AG04450 (cell line): ENCODE data around the gene PRPSAP1. TPM values are rescaled to one million over a fixed set of nuclear protein-coding genes. Genes with fewer than 3 reads are reported as not detected.

ENCODE experiments used
- CTCF ChIA-PET: fragments of 300-600, 350-600 bp; formaldehyde crosslinking; extraction: SDS; loops from one replicate; lab custom pipeline; 2022; ENCODE audit warnings: antibody characterized with exemption, inconsistent platforms; lab: Charles Lee
- POLR2A ChIA-PET: fragments of 350-600 bp; formaldehyde crosslinking; extraction: SDS; loops from one replicate; lab custom pipeline; 2021; ENCODE audit warnings: antibody characterized with exemption, inconsistent platforms; lab: Yijun Ruan, JAX
- DNase-seq: peaks from one replicate; pipeline ENCODE4 v3.0.0-alpha.2; 2011; ENCODE audit warnings: low read depth, low spot score
- H3K27ac ChIP-seq: one replicate; pipeline ENCODE4 v1.5.1; 2012; ENCODE audit warnings: low read depth, low read length, control low read depth
- H3K27me3 ChIP-seq: one replicate; pipeline ENCODE4 v1.6.0; 2012; ENCODE audit warnings: low read length; ENCODE audit not compliant: control insufficient read depth, insufficient read depth
- H3K4me3 ChIP-seq: 2 replicates; pipeline ENCODE4 v1.5.1; 2011; ENCODE audit warnings: mild to moderate bottlenecking, low read depth, low read length, control low read depth
- H3K9me3 ChIP-seq: 2 replicates; pipeline ENCODE4 v1.5.1; 2012; ENCODE audit warnings: low read length; ENCODE audit not compliant: control insufficient read depth, insufficient read depth
- CTCF ChIP-seq: IDR thresholded peaks from 2 replicates; pipeline ENCODE4 v1.5.1; 2011; ENCODE audit warnings: low read depth, low read length, control low read depth, inconsistent platforms
- polyA plus RNA-seq: library from polyadenylated mRNA; depleted of rRNA; stranded (reverse); fragments of >200 nt; gene quantifications from 2 replicates; pipeline ENCODE4 v1.2.3, GENCODE V29; 2011

Gene PRPSAP1
- polyA plus RNA-seq, 1 experiment: 49.9 TPM

- H3K9me3 ChIP-seq: no peaks in the 10 kb centered on the region
- no peak overlapping the region for H3K4me3 ChIP-seq
- no peak for DNase-seq
- ChIA-PET POLR2A (no interaction called here), CTCF (no interaction called here)
- no peak overlapping the region for H3K27ac ChIP-seq
- no peak for TF ChIP-seq CTCF
- no peaks in the 10 kb centered on the region for H3K27me3 ChIP-seq
Measured at GRCh38 chr17:76292567-76292966, 61.1 kb downstream of the PRPSAP1 start.

- Histone ChIP-seq H3K27me3 (no peaks in the 10 kb centered on the region), H3K9me3 (no peaks in the 10 kb centered on the region; the same call in 1 of the 2 replicates), H3K27ac (no peak overlapping the region), H3K4me3 (no peak overlapping the region)
- CTCF ChIA-PET: interaction anchor here (0.7 to 4.3 kb wide), 3 partner anchors 8 to 161 kb away, joined by 4 to 92 read pairs (median 4); no protein-coding TSS in a partner anchor
- POLR2A ChIA-PET: no interaction called here
- TF ChIP-seq CTCF: no peak
- DNase-seq: no peak
Measured at GRCh38 chr17:76281573-76282371, 71.9 kb downstream of the PRPSAP1 start.

GRCh38 chr17:76280650-76281049 is 73.1 kb downstream of the PRPSAP1 start:
- POLR2A ChIA-PET: interaction anchor here (0.7 to 1.7 kb wide), 2 partner anchors 16 to 159 kb away, joined by 3 to 9 read pairs; no protein-coding TSS in a partner anchor
- CTCF ChIA-PET: interaction anchor here (0.6 to 4.3 kb wide), 8 partner anchors 8 to 1111 kb away, joined by 3 to 92 read pairs (median 17); no protein-coding TSS in a partner anchor

GRCh38 chr17:76279742-76280287 is 73.9 kb downstream of the PRPSAP1 start:
- H3K27me3 ChIP-seq: no peaks in the 10 kb centered on the region
- no peak for TF ChIP-seq CTCF
- no peak overlapping the region for H3K27ac ChIP-seq
- no peaks in the 10 kb centered on the region; the same call in 1 of the 2 replicates for H3K9me3 ChIP-seq
- H3K4me3 ChIP-seq: no peak overlapping the region
- no peak for DNase-seq
- CTCF ChIA-PET: interaction anchor here (0.5 to 4.3 kb wide), 49 partner anchors 9 to 272 kb away, joined by 3 to 92 read pairs (median 4); partner anchors contain the start of genes EXOC7, FOXJ1 and UBALD2
- POLR2A ChIA-PET: interaction anchor here (0.6 to 1.7 kb wide), 4 partner anchors 15 to 281 kb away, joined by 3 to 9 read pairs (median 5); no protein-coding TSS in a partner anchor

More at GRCh38 chr17:76280650-76281049, 73.1 kb downstream of the PRPSAP1 start:
- Histone ChIP-seq H3K9me3 (no peaks in the 10 kb centered on the region; the same call in 1 of the 2 replicates), H3K27me3 (no peaks in the 10 kb centered on the region), H3K4me3 (no peak overlapping the region), H3K27ac (no peak overlapping the region)
- DNase-seq: no peak
- no peak for TF ChIP-seq CTCF
